ENCODE results near the gene ANKS4B.
"Not testable (repeated sequence)": the region's sequence is repeated elsewhere in the genome, so short reads cannot be mapped to it uniquely, and the experiment has no call there.

DNA sequence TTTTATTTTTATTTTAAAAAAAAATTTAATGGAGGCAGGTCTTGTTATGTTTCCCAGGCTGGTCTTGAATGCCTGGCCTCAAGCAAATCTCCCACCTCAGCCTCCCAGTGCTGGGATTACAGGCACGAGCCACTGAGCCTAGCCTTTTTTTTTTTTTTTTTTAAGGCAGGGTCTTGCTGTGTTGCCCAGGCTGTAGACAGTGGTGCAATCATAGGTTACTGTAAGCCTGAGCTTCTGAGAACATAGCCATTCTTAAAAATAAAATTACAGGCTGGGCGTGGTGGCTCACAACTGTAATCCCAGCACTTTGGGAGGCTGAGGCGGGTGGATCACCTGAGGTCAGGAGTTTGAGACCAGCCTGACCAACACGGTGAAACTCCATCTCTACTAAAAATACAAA lies 14.7 kb downstream of the ANKS4B start:
- TF ChIP-seq, protein P1, sequence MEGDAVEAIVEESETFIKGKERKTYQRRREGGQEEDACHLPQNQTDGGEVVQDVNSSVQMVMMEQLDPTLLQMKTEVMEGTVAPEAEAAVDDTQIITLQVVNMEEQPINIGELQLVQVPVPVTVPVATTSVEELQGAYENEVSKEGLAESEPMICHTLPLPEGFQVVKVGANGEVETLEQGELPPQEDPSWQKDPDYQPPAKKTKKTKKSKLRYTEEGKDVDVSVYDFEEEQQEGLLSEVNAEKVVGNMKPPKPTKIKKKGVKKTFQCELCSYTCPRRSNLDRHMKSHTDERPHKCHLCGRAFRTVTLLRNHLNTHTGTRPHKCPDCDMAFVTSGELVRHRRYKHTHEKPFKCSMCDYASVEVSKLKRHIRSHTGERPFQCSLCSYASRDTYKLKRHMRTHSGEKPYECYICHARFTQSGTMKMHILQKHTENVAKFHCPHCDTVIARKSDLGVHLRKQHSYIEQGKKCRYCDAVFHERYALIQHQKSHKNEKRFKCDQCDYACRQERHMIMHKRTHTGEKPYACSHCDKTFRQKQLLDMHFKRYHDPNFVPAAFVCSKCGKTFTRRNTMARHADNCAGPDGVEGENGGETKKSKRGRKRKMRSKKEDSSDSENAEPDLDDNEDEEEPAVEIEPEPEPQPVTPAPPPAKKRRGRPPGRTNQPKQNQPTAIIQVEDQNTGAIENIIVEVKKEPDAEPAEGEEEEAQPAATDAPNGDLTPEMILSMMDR (IDR thresholded peaks at IDR 0.05), result not testable (repeated sequence)
- not testable (repeated sequence) for TF ChIP-seq POLR2AphosphoS5 (IDR thresholded peaks at IDR 0.05; ENCODE audit: low read depth, low read length); SIN3A (IDR thresholded peaks at IDR 0.05; ENCODE audit: borderline replicate concordance, insufficient read depth, low read depth, low read length)
